Measurements from ENCODE around the gene CALML5. TPM values are rescaled to one million over a fixed set of nuclear protein-coding genes. Genes with fewer than 3 reads are reported as not detected.

The CALML5 gene
- total RNA-seq = not detected in 2 replicates

GRCh38 chr10:5499493-5500140, at the start of gene CALML5:
CALML5 (minus strand) TSS chr10:5499570; CDS start chr10:5499438, 132 bp downstream.

GRCh38 chr10:5524641-5525560, 25.5 kb upstream of the CALML5 start, which contains the start of gene CALML3:
CALML3 (plus strand) TSS chr10:5524961; CDS start chr10:5525086, 125 bp downstream.

Other genes with a start within 250 kb of the CALML5 start
- gene UCN3, start 134.6 kb downstream of the CALML5 start, total RNA-seq = not detected in 2 replicates
- not detected in 2 replicates for gene TUBAL3, start 94.7 kb downstream of the CALML5 start, total RNA-seq
- 28.5 and 39.7 TPM in 2 replicates for gene NET1, start 87.0 kb downstream of the CALML5 start, total RNA-seq
- gene CALML3, start 25.4 kb upstream of the CALML5 start, total RNA-seq = not detected in 2 replicates
- gene ASB13, start 167.0 kb upstream of the CALML5 start, total RNA-seq = 9.0 and 11.0 TPM in 2 replicates
- 33.2 and 38.3 TPM in 2 replicates for gene TASOR2, start 185.3 kb upstream of the CALML5 start, total RNA-seq

All from myometrial cell (primary cell).